Neural progenitor cell (in vitro differentiated cells): ENCODE data around the gene ORC2.

Experiments
- CTCF ChIP-seq: fragments of 200-600 bp; sonication (generic); IDR thresholded peaks from 2 replicates; pipeline ENCODE4 v1.5.1; 2017; ENCODE audit warnings: antibody characterized with exemption, mild to moderate bottlenecking
- EZH2 ChIP-seq: fragments of 200-600 bp; sonication (generic); IDR thresholded peaks from 2 replicates; pipeline ENCODE4 v1.6.1; 2017; ENCODE audit warnings: antibody characterized with exemption, mild to moderate bottlenecking, moderate library complexity

- TF ChIP-seq CTCF (no peak), EZH2 (no peak)
These were observed 18.7 kb downstream of the ORC2 start for GRCh38 chr2:200944467-200945394.
